HTERT RPE-1 (cell line): ENCODE measurements around the gene MID1.

ENCODE experiments used
- in situ Hi-C: fragments of 300-500 bp; cut with MboI; formaldehyde crosslinking; loops from 4 replicates; pipeline ENCODE4 v1.14.3; 2020; ENCODE audit warnings: low sequenced_read_pairs

Gene MID1, protein sequence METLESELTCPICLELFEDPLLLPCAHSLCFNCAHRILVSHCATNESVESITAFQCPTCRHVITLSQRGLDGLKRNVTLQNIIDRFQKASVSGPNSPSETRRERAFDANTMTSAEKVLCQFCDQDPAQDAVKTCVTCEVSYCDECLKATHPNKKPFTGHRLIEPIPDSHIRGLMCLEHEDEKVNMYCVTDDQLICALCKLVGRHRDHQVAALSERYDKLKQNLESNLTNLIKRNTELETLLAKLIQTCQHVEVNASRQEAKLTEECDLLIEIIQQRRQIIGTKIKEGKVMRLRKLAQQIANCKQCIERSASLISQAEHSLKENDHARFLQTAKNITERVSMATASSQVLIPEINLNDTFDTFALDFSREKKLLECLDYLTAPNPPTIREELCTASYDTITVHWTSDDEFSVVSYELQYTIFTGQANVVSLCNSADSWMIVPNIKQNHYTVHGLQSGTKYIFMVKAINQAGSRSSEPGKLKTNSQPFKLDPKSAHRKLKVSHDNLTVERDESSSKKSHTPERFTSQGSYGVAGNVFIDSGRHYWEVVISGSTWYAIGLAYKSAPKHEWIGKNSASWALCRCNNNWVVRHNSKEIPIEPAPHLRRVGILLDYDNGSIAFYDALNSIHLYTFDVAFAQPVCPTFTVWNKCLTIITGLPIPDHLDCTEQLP

GRCh38 chrX:10620121-10620699, at the start of gene MID1:
Gene MID1, minus strand, starts transcription at chrX:10620585. Its CDS starts 53,038 bp downstream, at chrX:10567547.
- in situ Hi-C loops = no loop called here

GRCh38 chrX:10667143-10667542, 46.8 kb upstream of the MID1 start:
- in situ Hi-C loops = no loop called here

DNA sequence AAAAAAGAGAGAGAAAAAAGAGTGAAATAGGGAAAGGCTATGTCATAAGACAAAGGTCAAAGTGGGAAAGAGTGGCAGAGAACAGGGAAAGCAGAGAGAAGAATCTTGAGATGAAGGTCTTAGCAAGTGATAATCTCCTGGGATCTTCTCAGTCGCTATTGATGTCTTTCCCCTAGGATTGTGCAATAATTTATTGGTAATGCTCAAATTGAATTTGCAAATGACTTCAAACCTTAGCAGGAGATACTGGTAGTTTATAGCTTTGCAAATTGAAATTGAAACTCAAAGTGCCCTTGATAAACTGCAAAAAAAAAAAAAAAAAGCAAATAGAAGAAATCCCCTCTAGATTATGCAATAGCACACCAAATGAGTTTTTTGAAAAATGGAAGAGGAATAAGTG, 45.7 kb upstream of the MID1 start:
- in situ Hi-C loops = no loop called here

DNA sequence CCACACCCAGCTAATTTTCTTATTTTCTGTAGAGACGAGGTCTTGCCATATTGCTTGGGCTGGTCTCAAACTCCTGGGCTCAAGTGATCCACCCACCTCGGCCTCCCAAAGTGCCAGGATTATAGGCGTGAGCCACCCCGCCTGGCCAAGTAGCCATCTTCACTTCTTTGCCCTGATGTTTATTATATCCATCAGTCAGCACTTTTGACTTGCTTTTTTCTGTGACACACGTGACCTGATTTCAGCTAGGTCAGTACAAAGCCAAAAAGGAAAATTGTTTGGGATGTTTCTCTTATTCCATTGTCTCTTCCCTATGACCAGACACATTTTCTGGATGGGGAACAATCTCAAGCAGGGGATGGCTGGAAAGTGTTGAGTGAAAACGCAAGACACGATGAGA, 45.3 kb upstream of the MID1 start:
- in situ Hi-C loops = no loop called here

DNA sequence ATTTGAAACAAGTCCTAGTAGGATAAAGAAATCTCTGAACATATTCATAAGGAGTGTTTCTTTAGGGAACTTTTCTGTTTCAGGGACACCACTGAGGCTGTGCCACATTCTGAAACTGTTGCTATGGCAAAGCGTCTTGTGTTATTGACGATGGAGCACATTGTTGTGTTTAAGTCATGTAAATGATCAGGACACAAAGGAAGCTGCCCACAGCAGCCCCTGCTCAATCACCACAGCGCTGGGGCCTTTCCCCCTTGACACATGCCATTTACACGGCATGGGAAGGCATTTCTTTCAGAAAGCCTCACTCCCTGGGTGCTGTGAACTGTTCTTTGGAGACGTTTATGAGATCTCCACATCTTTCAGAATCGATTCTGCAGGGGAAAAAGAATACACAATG, 39.8 kb upstream of the MID1 start:
- in situ Hi-C loops = no loop called here

DNA sequence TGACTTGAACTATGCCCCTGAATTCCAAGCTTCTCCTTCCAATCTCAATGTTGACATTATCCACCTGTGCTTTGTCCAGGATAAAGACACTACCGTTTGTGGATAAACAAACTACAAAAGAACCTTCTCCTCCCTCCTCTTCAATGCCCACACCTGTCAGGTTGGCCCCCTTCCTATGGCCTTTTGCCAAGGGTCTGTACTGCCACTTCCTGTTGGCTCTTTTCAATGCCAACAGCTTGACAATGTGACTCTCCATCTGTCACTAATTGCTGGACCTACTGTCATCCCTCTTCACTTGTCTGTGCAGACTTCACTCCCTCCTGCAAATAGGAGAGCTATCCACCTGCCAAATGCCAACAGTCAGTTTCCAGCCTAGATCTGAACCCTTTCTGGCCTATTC, 35.8 kb upstream of the MID1 start:
- in situ Hi-C loops = no loop called here

DNA sequence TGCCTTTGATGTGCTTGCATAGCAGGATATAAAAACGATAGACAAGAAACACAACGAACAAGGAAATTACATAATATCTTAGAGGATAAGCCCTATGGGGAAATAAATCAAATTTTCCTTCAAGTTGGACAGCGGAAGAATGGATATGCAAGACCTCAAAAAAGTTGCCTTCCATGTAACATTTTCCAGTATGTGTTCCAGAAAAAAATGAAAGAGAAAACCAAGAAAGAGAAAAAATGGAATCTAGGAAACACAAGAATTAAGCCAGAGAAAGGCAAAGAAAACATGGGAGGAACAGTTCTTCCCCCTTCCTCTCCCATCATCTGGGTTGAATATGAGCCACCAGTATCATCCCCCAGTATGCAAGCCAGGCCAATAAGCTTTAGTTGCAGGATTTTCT, 34.6 kb upstream of the MID1 start:
- in situ Hi-C loops = no loop called here

- in situ Hi-C loops = no loop called here
These were observed 32.9 kb upstream of the MID1 start for GRCh38 chrX:10653302-10653701.

DNA sequence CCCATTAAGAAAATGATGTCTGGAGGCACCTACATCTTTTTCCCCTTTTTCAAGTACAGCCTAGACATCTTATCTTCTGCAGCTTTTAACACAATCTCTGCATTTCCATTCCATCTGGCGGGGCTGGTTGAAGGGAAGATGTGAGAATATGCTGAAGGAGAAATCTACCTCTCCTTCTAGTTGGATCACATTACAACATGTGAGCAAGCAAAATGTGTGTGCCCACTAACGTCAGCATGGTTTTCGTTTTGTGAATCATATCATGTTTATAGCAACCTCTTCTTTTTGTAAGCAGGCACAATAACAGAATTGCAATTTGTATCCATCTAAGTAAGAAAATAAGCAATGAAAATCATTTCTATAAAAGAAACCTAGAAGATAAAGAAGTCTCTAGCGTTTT, 28.9 kb upstream of the MID1 start:
- in situ Hi-C loops = no loop called here

DNA sequence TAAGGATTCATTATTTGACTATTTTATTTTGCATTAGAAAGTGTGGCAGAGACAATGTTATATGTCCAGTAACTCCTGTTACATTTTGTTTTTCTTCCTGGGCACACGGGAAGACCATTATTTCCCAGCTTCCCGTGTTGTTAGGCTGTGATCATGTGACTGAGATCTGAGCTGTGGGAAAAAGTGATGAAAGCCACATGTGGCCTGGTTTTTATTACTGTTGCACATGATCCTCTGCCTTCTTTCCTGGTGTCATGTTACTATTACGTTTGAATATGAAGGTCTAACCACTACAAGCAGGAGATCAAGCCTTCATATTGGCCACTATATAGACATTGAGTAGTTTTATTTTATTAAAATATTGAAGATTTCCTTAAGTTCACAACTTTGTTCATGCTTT, 28.2 kb upstream of the MID1 start:
- in situ Hi-C loops = no loop called here

GRCh38 chrX:10636851-10637250, 16.5 kb upstream of the MID1 start:
- in situ Hi-C loops = no loop called here

GRCh38 chrX:10636337-10636736, 16.0 kb upstream of the MID1 start:
- in situ Hi-C loops = no loop called here

- in situ Hi-C loops = no loop called here
These were observed 14.2 kb upstream of the MID1 start for GRCh38 chrX:10634392-10635161.

GRCh38 chrX:10633722-10634121, 13.3 kb upstream of the MID1 start:
- in situ Hi-C loops = no loop called here

DNA sequence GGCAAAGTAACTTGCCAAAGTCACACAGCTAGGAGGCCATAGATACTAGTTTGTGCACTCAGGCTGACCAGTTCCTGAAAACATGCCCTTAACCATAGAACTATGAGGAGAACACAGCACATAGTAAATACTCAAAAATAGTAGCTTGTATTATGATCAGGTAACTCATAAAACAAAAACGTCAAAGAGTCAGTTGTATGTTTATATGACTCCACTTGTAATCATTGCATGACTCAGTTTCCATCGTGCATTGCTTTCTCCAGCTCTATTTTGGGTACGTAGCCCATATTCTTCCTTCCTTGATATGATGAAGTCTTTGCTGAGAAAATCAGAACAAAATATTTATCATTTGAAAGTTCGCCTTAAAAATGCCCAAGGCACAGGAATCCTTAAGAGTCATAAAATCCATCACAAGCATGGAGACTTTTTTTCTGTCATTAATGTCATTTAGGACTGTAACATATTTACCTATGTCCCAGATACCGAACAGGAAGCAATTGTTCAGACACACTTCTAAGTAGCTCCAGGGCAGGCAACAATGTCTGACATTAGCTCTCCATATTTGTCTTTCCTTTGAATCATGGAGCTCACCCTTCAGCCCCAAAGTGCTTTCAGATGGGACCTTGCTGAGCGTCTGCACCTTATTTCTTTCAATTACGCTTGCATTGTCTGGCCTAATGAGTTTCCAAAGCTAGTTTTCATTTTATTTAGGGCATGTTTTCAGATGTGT, 11.2 kb upstream of the MID1 start:
- in situ Hi-C loops = no loop called here

DNA sequence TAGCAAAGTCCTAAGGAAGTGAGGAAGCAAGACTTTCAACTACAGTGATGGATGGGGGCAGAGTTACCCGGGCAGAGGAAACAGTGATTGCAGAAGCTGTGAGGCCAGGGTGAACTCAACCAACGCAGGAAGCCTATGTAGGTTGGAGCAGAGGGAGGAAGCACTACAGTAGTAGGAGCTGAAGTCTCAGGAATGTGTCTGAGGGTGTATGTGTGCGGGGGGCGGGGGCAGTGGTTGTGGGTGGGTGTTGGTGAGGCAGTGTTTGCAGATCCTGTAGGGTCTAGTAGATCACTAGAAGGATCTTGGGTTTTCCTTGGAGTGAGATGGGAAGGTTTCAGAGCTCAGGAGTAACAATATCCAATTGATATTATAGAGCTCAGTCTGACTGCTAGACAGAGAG, 9.9 kb upstream of the MID1 start:
- in situ Hi-C loops = no loop called here

GRCh38 chrX:10629905-10630304, 9.5 kb upstream of the MID1 start:
- in situ Hi-C loops = no loop called here

- in situ Hi-C loops = no loop called here
These were observed 8.5 kb upstream of the MID1 start for GRCh38 chrX:10628906-10629305.

DNA sequence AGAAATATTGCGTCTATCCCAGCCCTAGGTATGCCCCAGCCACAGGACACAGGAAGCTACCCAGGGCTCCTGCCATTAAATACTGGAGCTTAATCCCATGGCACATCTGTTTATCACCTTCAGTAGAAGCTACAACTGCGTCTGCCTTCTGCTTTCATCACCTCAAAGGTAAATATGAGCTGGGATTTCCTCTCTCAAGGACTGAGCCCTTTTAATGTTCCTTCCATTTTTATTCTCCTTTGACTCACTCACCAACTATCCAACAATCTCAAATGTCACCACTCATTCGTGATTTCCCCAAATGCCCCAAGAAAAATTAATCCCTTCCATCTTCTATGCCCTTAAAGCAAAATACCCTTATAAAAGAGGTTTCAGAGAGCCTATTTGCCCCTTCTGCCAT, 1.8 kb upstream of the MID1 start:
- in situ Hi-C loops = no loop called here

GRCh38 chrX:10619425-10620046, 849 bp downstream of the MID1 start:
- in situ Hi-C loops = no loop called here
